SU-DHL-6 (cell line): ENCODE results near the gene PRDX1.
"Not testable (repeated sequence)": the region's sequence is repeated elsewhere in the genome, so short reads cannot be mapped to it uniquely, and the experiment has no call there.

Source experiments
- H2AFZ ChIP-seq: fragments of 200-600 bp; sonication (generic); 2 replicates; pipeline ENCODE4 v1.6.1; 2014; ENCODE audit warnings: low read depth, mild to moderate bottlenecking, moderate library complexity, mixed read lengths, antibody characterized with exemption, low read length; ENCODE audit not compliant: severe bottlenecking
- H3F3A ChIP-seq: fragments of 200-600 bp; shearing (Covaris generic); 2 replicates; pipeline ENCODE4 v1.6.0; 2016; ENCODE audit warnings: antibody characterized with exemption, mild to moderate bottlenecking; ENCODE audit not compliant: insufficient read depth
- H3K27ac ChIP-seq: fragments of 200-600 bp; sonication (generic); 2 replicates; pipeline ENCODE4 v1.5.1; 2016; ENCODE audit warnings: low read depth, mild to moderate bottlenecking, low read length, moderate library complexity, mixed read lengths
- H3K27me3 ChIP-seq: fragments of 200-600 bp; sonication (generic), shearing (Covaris generic); 2 replicates; pipeline ENCODE4 v1.6.0; 2014; ENCODE audit warnings: mild to moderate bottlenecking, low read length
- H3K36me3 ChIP-seq: fragments of 200-600 bp; sonication (generic); 2 replicates; pipeline ENCODE4 v1.6.1; 2014; ENCODE audit warnings: mild to moderate bottlenecking, low read length, mixed read lengths
- H3K4me2 ChIP-seq: fragments of 300-600, 200-600 bp; shearing (Covaris generic), sonication (generic); 2 replicates; pipeline ENCODE4 v1.6.0; 2014; ENCODE audit warnings: low read length, low read depth, mild to moderate bottlenecking; ENCODE audit not compliant: poor library complexity, severe bottlenecking
- H3K4me3 ChIP-seq: fragments of 200-600 bp; sonication (generic); 2 replicates; pipeline ENCODE4 v1.5.1; 2014; ENCODE audit warnings: antibody characterized with exemption, low read length, mild to moderate bottlenecking, mixed read lengths; ENCODE audit not compliant: insufficient read depth, poor library complexity, severe bottlenecking
- H3K79me2 ChIP-seq: fragments of 200-600 bp; sonication (generic); 2 replicates; pipeline ENCODE4 v1.6.1; 2014; ENCODE audit warnings: mild to moderate bottlenecking, low read length, moderate library complexity; ENCODE audit not compliant: insufficient read depth
- H3K9ac ChIP-seq: fragments of 200-600 bp; sonication (generic); 2 replicates; pipeline ENCODE4 v1.7.0; 2014; ENCODE audit warnings: mild to moderate bottlenecking, low read length
- H3K9me2 ChIP-seq: fragments of 200-600 bp; sonication (generic); replicated peaks from 2 replicates; pipeline ENCODE4 v1.6.1; 2014; ENCODE audit warnings: low read length; ENCODE audit not compliant: insufficient read depth
- H3K9me3 ChIP-seq: fragments of 200-600 bp; sonication (generic); 2 replicates; pipeline ENCODE4 v1.6.1; 2014; ENCODE audit warnings: low read length, mixed read lengths; ENCODE audit not compliant: insufficient read depth
- H4K20me1 ChIP-seq: fragments of 200-600 bp; sonication (generic); 2 replicates; pipeline ENCODE4 v1.6.1; 2014; ENCODE audit warnings: low read depth, mild to moderate bottlenecking, antibody characterized with exemption, low read length, moderate library complexity, mixed read lengths
- CTCF ChIP-seq: fragments of 200-600 bp; sonication (generic); IDR thresholded peaks from one replicate; pipeline ENCODE4 v1.5.1; 2017; ENCODE audit warnings: antibody characterized with exemption, mild to moderate bottlenecking, low read length, moderate library complexity; ENCODE audit not compliant: insufficient read depth, poor library complexity, severe bottlenecking
- EZH2phosphoT487 ChIP-seq: fragments of 200-600 bp; sonication (generic), shearing (Covaris generic); conservative IDR thresholded peaks from 2 replicates; pipeline ENCODE4 v1.6.1; 2018; ENCODE audit warnings: mild to moderate bottlenecking, antibody characterized with exemption, low read length, moderate library complexity, mixed read lengths

The PRDX1 gene

GRCh38 chr1:45470306-45470798 lies 51.3 kb downstream of the PRDX1 start:
- Histone ChIP-seq H3K36me3 (no peaks in the 10 kb centered on the region), H3K79me2 (no peaks in the 10 kb centered on the region; the same call in 1 of the 2 replicates), H3K9ac (no peak overlapping the region), H3K9me2 (no peaks in the 10 kb centered on the region), H3F3A (peaks cover 2% of the 10 kb centered on the region; the same call in 1 of the 2 replicates), H3K27ac (no peak overlapping the region), H3K4me2 (no peak overlapping the region), H2AFZ (no peak overlapping the region), H3K4me3 (no peak overlapping the region), H3K27me3 (no peaks in the 10 kb centered on the region), H4K20me1 (no peaks in the 10 kb centered on the region), H3K9me3 (no peaks in the 10 kb centered on the region)
- TF ChIP-seq CTCF (no peak), EZH2phosphoT487 (no peak)

- H3K9me3 ChIP-seq, H3K27ac ChIP-seq, H3K4me3 ChIP-seq, H4K20me1 ChIP-seq, H3F3A ChIP-seq, H3K27me3 ChIP-seq, H3K9ac ChIP-seq, H3K36me3 ChIP-seq, H3K79me2 ChIP-seq, H2AFZ ChIP-seq, H3K9me2 ChIP-seq: not testable (repeated sequence)
- H3K4me2 ChIP-seq: peak overlapping the region; percentile 20
Measured at GRCh38 chr1:45467353-45467752, 54.3 kb downstream of the PRDX1 start.

GRCh38 chr1:45465277-45465676 lies 56.4 kb downstream of the PRDX1 start:
- no peak for TF ChIP-seq CTCF
- Histone ChIP-seq H3K9me2 (no peaks in the 10 kb centered on the region), H3K27ac (no peak overlapping the region), H4K20me1 (no peaks in the 10 kb centered on the region), H3K36me3 (no peaks in the 10 kb centered on the region), H3K79me2 (no peaks in the 10 kb centered on the region; the same call in 1 of the 2 replicates), H3K4me3 (no peak overlapping the region), H3K9ac (no peak overlapping the region), H3K4me2 (no peak overlapping the region), H3K27me3 (no peaks in the 10 kb centered on the region), H3F3A (no peaks in the 10 kb centered on the region), H3K9me3 (no peaks in the 10 kb centered on the region), H2AFZ (no peak overlapping the region)
